ENCODE data around the gene MXD4. TPM values are rescaled to one million over a fixed set of nuclear protein-coding genes. Genes with fewer than 3 reads are reported as not detected.

The MXD4 gene
- total RNA-seq, 2 donors from 2014 or later, result 33.4 to 34.9 TPM

GRCh38 chr4:2286904-2287593 lies 25.1 kb upstream of the MXD4 start:
- Histone ChIP-seq H3K4me3 (no peak overlapping the region), H3K4me1 (peaks cover 0 to under 1% of the 10 kb centered on the region in 2 donors), H3K27ac (no peak overlapping the region), H3K36me3 (no peaks in the 10 kb centered on the region), H3K27me3 (no peaks in the 10 kb centered on the region), H3K9me3 (no peaks in the 10 kb centered on the region)
- no peak for TF ChIP-seq CTCF (IDR thresholded peaks at IDR 0.05)
- no peak for DNase-seq (ENCODE audit: low spot score)

- Histone ChIP-seq H3K9me3 (no peaks in the 10 kb centered on the region), H3K27ac (no peak overlapping the region), H3K27me3 (no peaks in the 10 kb centered on the region), H3K36me3 (no peaks in the 10 kb centered on the region), H3K4me3 (no peak overlapping the region), H3K4me1 (peaks cover 0 to 5% of the 10 kb centered on the region in 2 donors)
- no peak for DNase-seq (ENCODE audit: low spot score)
- TF ChIP-seq CTCF (IDR thresholded peaks at IDR 0.05), result no peak
These were observed 23.9 kb upstream of the MXD4 start for GRCh38 chr4:2285613-2286381.

- H3K9me3 ChIP-seq, result no peaks in the 10 kb centered on the region
- no peak for DNase-seq (ENCODE audit: low spot score)
- peaks cover 0 to 5% of the 10 kb centered on the region in 2 donors for H3K4me1 ChIP-seq
- no peak for TF ChIP-seq CTCF (IDR thresholded peaks at IDR 0.05)
- H3K36me3 ChIP-seq, result no peaks in the 10 kb centered on the region
- H3K27ac ChIP-seq, result no peak overlapping the region
- no peaks in the 10 kb centered on the region for H3K27me3 ChIP-seq
- no peak overlapping the region for H3K4me3 ChIP-seq
These were observed 23.2 kb upstream of the MXD4 start for GRCh38 chr4:2284934-2285612.

GRCh38 chr4:2284161-2284933 lies 22.4 kb upstream of the MXD4 start:
- no peak overlapping the region for H3K4me3 ChIP-seq
- peaks cover 0 to 5% of the 10 kb centered on the region in 2 donors for H3K4me1 ChIP-seq
- H3K27ac ChIP-seq, result no peak overlapping the region
- TF ChIP-seq CTCF (IDR thresholded peaks at IDR 0.05), result no peak
- no peaks in the 10 kb centered on the region for H3K27me3 ChIP-seq
- no peaks in the 10 kb centered on the region for H3K9me3 ChIP-seq
- no peaks in the 10 kb centered on the region for H3K36me3 ChIP-seq
- DNase-seq (ENCODE audit: low spot score), result no peak

- Histone ChIP-seq H3K27ac (no peak overlapping the region), H3K4me3 (no peak overlapping the region), H3K9me3 (no peaks in the 10 kb centered on the region), H3K4me1 (peaks cover 0 to 5% of the 10 kb centered on the region in 2 donors), H3K27me3 (no peaks in the 10 kb centered on the region), H3K36me3 (no peaks in the 10 kb centered on the region)
- DNase-seq (ENCODE audit: low spot score), result no peak
- no peak for TF ChIP-seq CTCF (IDR thresholded peaks at IDR 0.05)
These were observed 21.3 kb upstream of the MXD4 start for GRCh38 chr4:2283199-2283711.

Measured in right atrium auricular region (tissue), 2 donors.